Effector CD4-positive, alpha-beta T cell (primary cell): Measurements from ENCODE around the gene CEACAM18. TPM values are rescaled to one million over a fixed set of nuclear protein-coding genes. Genes with fewer than 3 reads are reported as not detected.
"Not testable (repeated sequence)": the region's sequence is repeated elsewhere in the genome, so short reads cannot be mapped to it uniquely, and the experiment has no call there.

Source experiments
- DNase-seq: peaks from one replicate; pipeline ENCODE4 v3.0.0-alpha.2; 2020
- total RNA-seq: gene quantifications from one replicate; lab custom pipeline; 2026; lab: John Stamatoyannopoulos, UW

The CEACAM18 gene
- total RNA-seq = not detected

DNA sequence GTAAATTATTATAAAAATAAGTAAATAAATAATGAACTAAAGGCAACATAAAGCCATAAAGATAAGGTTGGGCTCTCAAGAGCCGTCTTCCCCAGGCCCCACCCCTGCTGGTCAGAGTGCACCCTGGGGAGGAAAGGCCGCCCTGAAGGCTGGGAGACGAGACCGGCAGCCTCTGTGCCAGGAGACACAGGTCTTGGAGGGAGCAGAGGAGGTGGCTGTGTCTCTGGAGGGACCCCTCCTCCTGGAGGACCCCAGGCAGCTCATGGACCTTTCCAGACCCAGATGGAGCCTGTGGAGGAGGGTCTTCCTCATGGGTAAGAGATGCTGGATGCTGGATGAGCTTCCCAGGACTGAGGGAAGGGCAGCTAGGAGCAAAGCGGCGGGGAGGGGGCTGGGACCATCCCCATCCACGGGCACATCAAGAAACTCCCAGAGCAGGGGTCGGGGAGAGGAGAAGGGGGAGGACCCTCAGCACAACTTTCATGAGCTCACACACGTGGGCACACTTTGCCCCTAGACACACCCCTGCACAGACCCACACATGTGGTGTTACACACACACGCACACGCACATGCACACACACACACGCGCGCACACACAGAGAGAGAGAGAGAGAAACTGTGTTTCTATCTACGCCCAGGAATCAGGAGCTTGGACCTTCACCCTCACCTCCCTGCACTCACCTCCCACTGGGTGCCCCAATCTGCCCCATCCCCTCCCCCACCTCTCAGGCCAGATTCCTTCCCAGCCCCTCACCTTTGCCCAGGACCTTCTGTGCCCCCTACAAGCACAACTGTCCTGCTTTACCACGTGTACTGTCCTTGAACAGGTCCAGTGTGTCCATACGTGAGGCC, at the start of gene CEACAM18:
TSS of gene CEACAM18 (plus strand) at position 159 of the 854 bp plus-strand sequence.
- DNase-seq = no peak

DNA sequence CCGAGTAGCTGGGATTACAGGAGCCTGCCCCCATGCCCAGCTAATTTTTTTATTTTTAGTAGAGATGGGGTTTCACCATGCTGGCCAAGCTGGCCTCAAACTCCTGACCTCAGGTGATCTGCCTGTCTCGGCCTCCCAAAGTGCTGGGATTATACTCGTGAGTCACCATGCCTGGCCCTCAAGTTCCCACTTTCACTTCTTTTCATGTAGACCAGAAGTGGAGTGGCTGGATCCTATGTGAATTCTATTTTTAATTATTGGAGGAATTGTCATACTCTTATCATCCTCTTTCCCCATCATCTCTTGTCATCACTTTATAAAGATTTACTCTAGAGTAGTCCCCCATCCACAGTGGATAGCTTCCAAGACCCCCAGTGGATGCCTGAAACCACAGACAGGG, 48.1 kb upstream of the CEACAM18 start:
- DNase-seq = no peak

DNA sequence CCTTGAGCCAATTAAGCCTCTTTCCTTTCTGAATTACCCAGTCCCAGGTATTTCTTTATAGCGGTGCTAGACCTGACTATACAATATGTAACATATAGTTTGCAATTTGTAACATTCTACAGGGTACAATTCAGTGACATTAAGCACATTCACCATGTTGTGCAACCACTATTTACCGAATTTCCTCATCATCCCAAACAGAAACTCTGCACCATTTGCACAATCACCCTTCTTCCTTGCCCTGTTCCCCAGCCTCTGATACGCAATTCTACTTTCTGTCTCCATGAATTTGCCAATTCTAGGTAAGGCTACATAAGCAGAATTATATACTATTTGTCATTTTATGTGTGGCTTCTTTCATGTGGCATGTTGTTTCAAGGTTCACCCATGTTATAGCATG, 47.2 kb upstream of the CEACAM18 start:
- no peak for DNase-seq

DNA sequence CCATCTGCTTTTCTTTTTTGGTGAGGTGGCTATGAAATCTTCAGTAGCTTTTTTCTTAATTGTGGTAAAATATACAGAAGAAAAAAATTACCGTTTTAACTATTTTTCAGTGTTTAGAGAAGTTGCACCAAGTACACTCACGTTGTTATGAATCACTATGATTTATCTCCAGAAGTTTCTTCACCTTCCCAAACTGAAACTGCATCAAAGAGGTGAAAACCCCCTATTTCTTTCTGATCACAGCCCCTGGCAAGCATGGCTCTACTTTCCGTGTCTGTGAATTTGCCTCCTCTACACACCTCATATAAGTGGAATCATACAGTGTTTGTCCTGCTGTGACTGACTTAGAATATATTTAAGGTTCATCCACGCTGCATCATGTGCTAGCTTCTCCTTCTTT, 45.3 kb upstream of the CEACAM18 start:
- no peak for DNase-seq

DNA sequence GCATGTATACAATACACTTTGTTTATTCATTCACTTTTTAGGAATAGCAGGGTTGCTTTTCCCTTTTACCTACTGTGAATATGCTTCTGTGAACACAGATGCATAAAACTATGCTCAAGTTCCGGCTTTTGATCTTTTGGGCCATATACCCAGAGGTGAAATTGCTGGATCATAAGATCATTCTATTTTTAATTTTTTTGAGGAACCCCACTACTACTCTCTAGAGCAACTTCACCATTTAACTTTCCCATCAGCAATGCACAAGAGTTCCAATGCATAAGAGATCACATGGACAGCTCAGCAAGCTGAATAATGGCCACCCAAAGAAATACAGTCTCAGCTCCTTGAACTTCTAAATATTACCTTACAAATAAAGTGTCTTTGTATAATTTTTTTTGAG, 43.9 kb upstream of the CEACAM18 start:
- no peak for DNase-seq

DNA sequence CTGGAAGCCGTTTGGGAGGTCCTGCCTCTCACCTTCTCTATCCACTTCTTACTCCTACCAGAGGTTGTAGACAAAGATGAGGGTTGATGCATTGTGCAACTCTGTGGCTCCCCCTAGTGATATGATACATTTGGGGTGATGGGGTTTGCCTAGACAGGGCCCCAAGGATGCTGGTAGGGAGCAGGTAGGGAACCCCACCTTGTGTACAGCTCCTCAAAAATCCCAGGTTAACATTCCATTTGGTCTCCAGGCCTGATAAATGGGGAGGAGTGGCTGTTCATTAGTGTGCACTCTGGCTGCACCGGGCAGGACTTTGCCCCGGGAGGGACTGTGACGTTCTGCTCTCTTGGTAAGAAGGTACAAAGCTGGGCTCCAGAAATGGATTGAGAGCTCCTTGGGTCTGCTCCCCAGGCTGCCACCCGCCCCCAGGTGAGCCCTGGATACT, 39.3 kb upstream of the CEACAM18 start:
- no peak for DNase-seq

DNA sequence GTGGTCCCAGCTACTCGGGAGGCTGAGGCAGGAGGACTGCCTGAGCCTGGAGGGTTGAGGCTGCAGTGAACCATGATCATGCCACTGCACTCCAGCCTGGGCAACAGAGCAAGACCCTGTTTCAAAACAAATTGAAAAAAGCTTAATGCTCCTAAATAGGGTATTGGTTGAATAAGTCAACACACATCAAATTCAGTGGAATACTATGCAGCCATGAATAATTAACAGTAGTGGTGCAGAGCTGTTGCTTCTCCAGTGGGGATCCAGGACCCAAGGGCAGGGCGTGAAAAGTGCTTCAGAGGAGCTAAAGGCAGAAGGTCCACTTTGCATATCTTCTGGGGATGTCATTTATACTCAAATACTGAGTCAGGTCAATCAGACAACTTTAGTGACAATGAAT, 38.3 kb upstream of the CEACAM18 start:
- no peak for DNase-seq

DNA sequence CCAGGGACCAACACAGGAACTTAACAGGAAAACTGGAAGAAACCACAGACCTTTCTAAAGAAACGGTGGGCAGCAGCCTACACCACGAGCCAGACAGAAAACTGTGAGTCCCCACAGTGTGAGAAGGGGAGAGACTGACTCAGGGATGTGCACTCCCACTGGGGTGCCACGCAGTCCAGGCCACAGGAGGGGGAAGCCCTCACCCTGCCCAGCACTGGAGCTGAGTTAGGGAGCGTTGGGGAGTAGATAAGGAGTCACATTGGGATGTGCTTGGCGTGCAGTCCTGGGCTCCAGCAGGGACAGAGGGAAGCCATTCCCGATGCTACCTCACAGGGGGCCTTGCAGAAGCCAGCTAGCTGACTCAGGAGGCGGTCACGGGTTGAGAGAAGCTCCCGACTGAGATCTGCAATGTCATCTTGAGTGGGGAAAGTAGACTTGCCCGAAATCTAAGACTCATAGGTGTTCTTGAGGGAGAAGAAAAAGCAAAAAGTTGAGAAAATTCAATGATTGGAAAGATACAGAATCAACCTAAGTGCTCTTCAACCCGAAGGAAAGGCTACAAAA, 37.4 kb upstream of the CEACAM18 start:
- DNase-seq = no peak

DNA sequence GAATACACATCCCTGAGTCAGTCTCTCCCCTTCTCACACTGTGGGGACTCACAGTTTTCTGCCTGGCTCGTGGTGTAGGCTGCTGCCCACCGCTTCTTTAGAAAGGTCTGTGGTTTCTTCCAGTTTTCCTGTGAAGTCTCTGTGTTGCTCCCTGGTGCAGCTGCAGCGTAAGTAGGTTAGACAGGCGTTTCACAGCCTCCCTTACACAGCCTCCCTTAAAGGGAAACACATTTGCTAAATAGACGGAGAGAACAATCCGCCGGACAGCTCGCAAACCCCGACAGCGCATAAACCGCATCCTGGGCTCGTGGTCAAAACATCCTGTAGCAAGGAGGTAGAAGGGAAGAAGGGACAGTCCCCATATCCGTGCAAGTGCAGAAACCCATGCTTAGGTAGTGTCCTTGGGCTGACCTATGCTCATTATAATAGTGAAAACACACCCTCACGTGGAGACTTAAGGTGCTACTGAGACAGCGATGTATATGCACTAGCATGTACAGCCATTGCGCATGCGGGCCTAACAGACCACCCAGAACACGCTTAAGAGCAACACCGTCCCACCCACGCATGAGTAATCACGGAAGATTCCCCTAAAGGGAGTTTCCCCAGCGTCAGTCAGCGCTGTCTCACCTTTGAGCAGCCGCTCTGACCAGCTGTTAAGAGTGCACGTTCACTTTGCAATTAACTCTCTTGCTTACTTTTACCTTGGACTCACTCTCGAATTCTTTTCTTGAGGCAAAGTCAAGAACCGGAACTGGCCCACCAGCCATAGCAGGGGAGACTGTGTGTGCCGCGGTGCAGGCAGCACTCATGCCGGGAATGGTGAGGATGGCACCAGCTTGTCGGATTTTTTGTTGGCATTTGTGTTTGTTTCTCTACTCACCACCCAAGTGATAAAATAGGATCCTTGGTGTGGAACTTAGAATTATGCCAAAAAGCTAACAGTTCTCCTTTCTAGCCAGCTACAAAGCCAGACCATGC, 36.6 kb upstream of the CEACAM18 start:
- peak; percentile 65 for DNase-seq

DNA sequence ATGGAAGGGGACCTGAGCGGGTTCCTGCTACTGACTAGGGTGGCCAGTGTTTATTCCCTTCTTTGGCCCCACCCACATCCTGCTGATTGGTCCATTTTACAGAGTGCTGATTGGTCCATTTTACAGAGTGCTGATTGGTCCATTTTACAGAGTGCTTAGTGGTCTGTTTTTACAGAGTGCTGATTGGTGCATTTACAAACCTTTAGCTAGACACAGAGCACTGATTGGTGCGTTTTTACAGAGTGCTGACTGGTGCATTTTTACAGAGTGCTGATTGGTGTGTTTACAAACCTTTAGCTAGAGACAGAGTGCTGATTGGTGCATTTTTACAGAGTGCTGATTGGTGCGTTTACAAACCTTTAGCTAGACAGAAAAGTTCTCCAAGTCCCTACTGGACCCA, 30.8 kb upstream of the CEACAM18 start:
- DNase-seq = not testable (repeated sequence)

DNA sequence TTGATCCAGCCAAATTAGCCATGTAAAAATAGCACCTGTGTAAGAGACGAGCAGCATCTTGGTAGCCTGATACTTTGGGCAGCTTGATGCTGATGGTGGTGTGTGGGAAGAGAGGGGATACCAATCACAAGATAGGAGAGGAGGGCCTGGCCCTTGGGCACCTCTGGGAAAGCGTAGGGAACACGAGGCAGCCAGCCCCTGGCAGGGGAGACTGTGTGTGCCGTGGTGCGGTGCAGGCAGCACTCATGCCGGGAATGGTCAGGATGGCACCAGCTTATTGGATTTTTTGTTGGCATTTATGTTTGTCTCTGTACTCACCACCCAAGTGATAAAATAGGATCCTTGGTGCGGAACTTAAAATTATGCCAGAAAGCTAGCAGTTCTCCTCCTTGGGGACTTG, 30.3 kb upstream of the CEACAM18 start:
- no peak for DNase-seq

DNA sequence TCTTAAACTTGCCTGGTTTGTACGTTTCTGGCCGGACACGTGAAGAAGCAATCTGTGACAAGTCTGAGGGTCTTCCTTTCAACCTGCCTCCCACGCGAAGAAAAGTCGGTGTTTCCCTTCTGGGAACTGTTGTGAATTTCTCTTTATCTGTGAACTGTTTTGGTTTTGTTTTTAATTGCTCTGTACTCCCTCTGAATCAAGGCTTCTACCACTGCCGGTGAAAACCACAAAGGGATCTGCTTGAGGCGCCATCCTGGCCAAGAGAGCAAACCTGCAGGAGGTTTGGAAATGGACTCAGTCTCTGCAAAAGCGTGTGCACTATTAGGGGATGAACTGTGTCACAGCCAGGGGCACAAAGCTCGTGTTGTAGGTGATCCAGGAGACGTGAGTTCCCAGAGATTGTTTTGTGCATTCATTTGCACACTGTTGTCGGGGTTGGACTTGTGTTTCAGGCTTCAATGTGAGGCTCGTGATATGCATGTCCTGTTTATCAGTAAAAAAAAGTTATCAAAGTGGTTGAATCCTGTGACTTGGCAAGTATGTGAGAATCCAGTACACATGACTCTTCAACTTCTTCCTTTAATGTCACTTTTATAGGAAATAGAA, 29.8 kb upstream of the CEACAM18 start:
- DNase-seq = no peak

DNA sequence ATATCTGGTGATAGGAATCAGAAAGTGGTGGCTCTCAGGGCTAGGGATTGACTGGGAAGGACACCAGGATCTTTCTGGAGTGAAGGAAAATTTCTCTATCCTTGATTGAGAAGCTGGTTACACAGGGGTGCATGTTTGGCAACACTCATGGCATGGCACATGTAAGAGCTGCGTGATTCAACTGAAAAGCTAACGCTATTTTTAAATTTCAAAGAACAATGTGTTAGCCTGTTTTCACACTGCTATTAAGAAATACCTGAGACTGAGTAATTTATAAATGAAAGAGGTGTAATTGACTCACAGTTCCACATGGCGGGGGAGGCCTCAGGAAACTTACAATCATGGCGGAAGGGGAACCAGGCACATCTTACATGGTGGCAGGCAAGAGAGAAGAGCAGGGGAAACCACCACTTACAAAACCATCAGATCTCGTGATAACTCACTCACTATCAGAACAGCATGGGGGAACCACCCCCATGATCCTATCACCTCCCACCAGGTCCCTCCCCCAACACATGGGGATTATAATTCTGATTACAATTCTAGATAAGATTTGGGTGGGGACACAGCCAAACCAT, 27.5 kb upstream of the CEACAM18 start:
- no peak for DNase-seq

DNA sequence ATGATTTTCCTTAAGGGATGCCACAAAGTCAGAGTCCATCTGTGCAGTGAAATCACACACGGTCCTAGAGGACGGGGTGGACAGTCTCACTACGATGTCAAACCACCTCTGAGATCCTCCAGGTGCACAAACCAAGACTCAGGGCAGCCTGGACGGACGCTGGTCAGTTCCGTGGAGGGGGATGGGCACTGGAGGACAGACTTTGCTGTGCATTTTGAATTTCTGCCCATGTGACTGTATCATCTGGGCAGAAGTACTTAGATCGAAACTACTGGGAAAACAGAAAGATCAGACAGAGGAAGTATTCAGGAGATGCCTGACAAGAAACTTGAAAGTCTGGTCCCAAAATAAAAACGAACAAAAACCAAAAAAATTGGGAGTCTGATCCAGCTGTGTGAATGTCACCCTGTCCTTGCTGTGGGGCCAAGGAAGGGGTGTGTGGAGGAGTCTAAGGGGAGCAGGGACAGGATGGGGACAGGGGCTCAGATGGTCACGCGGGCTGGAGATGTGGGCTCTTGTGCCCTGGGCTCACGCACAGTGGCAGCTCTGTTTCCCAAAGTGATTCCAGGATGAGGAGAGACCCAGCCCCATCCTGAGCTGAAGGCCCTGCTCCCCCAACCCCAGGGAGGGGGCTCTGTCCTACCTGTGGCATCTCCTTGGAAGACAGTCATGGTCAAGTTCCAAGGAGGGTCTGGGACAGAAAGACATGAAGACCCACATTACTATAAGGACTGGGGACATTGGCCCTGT, 21.6 kb upstream of the CEACAM18 start:
- no peak for DNase-seq

DNA sequence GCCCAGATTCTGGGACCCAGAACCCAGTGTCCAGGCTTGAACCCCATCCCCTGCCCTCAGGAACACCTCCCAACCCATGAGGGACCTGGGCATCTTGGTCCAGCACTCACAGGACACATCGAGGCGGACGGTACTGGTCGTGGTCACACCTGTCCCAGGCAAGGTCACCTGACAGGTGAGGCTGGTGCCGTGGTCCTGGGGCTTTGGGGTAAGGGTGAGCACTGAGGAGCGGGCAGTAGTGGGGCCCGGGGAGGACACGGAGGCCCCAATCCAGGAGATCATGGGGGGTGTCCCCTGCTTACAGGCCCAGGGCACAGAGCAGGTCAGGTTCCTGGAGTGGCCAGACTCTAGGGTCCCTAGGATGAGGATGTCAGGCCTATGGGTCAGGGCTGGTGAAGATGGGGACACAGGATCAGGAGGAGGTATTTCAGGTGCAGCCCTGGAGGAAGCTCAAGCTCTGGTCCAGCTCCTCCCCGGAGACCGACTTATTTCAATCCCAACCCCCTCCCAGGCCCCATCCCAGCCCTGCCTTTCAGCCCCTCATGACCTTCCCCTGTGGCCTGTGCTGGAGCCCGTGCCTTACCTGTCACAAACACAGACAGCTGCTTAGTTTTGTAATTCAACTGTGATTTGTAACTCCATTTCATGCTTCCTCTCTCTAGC, 20.9 kb upstream of the CEACAM18 start:
- DNase-seq = no peak

DNA sequence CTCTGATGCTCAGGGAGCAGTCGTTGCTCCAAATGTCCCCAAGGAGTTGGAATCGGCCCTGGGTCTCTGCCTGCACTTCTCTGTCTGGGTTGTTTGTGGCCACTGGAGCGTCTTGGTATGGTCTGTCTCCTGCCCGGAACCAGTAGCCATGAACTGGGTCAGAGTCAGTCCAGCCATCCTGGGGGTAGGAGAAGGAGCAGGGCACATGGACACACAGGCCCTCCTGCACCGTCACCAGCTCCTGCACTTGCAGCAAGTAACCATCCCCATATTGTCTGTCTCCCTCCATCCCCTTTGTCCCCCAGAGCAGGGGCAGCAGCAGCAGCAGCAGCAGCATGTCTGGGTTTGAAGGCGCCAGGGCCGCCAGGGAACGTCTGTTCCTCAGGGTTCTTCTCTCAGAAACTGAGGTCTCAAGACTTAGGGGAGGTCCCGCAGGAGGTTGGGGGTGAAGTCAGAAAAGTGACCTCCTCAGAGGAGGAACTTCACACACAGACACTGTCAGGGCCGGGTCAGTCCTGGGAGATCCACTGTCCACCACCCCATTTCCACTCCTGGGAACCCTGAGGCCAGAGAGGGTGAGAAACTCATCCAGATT, 20.2 kb upstream of the CEACAM18 start, which contains the start of gene SIGLEC8:
TSS of gene SIGLEC8 (minus strand) at position 404 of the 595 bp plus-strand sequence. CDS start at position 337, 67 bp downstream.
- no peak for DNase-seq

DNA sequence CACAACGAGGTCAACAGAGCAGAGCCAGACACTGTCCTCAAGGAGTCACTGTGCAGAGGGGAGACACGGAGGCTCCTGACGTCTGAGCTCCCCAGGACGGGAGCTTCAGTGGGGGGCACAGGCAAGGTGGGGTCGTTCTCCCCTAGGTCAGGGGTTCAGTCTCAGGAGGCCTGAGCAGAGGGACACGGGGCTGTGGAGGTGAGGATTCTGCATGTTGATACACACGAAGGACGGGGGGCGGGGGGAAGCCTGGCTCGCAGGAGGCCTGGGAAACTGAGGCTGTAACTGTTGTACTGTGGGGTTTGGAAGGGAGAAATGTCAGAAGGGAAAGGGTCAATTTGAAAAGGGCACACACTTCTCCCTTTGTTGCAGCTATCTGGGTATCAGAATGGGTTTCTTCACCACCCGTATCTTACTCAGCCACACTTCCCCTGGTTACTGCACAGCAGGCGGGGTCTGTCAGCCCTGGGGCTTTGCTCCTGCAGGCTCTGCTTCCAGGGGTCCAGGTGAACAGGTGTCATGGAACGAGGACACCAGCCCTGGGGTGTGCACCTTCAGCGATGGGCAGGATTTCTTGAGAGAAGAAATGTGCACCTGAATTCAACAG, 19.3 kb upstream of the CEACAM18 start:
- no peak for DNase-seq

DNA sequence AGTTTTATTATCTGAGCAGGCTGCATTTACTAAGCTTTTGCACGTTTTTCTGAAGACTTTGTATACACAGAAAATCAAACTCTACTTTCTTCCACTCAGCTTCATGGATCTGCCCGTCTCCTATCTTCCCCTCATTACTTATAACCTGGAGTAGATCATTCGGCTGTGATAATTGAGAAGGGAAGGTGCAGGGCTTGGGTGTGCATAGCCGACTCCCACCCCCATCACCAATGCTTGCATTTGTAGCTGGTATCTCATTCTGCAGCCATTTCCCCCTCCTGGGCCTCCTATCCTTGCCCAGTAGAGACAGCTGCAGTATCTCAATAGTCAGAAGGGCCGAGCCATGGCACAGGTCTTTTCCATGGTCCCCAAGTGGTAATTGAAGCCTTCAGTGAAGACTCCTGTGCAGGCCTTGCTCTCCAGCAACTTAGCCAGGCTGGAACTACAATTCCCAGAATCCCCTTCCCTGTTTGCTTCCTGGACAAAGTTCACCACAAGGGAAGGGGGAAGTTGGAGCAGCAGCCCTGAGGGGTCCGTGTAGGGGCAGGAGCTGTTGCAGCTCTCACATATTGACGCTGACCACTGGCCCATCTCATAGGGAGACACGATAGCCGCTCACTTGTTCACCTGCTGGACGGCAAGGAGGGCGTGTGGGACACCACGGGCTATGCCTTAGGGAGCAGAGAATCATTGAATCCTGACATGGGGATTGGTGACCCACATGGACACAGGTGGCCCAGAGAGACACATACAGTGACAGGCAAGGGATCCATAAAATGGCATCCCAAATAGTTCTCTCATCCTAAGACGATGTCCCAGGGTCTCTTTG, 18.0 kb upstream of the CEACAM18 start:
- no peak for DNase-seq

DNA sequence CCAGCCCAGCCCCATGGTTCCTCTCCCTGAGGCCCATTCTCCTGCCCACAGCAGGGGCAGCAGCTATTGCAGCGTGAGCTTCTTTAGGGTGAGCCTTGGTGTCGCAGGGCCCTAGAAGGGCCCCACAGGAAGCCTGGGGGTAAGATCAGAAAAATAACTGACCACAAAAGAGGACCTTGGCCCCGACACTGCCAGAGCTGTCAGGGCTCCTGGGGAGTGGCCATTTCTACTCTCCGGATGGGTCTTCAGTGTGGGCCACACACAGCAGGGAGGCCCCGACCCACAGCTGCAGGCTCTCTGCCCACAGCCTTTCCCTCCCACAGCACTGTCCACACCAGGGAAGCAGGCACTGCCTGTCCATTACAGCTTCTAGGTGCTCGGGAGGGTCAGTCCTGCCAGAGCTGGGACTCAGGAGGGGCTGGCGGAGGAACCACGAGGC, 16.6 kb upstream of the CEACAM18 start:
- DNase-seq = no peak
